Right lobe of liver (tissue), 6 donors: ENCODE data around the gene MAGI1. TPM values are rescaled to one million over a fixed set of nuclear protein-coding genes. Genes with fewer than 3 reads are reported as not detected.

ENCODE experiments used
- ATAC-seq, 4 donors: fragments of 200-7000 bp; cut with Tn5 transposase; one replicate each; pipeline ENCODE4 v1.9.1; 2020; ENCODE audit warnings: mild to moderate bottlenecking in 4 of 4, moderate library complexity in 4 of 4
- DNase-seq, 3 donors: peaks; one replicate each; pipeline ENCODE4 v3.0.0-alpha.2; 2020
- H3K27ac ChIP-seq, 3 donors: fragments of 200-600 bp; one replicate each; pipeline ENCODE4 v1.8.0; 2022
- H3K27me3 ChIP-seq, 2 donors: fragments of 200-600 bp; one replicate each; pipeline ENCODE4 v1.8.0; 2022
- H3K36me3 ChIP-seq, 4 donors: fragments of 200-600 bp; sonication (generic) in 1 of 4; one replicate each; pipeline versions ENCODE4 v1.5.1 to v1.8.0; 2017 to 2022; ENCODE audit warnings: control low read depth in 1 of 4
- H3K4me1 ChIP-seq, 4 donors: fragments of 200-600 bp; sonication (generic) in 1 of 4; one replicate each; pipeline versions ENCODE4 v1.5.1 to v1.8.0; 2017 to 2022; ENCODE audit warnings: control low read depth in 1 of 4
- H3K4me3 ChIP-seq, 3 donors: fragments of 200-600 bp; one replicate each; pipeline ENCODE4 v1.8.0; 2022
- H3K9me3 ChIP-seq, 4 donors: fragments of 200-600 bp; sonication (generic) in 1 of 4; one replicate each; pipeline versions ENCODE4 v1.5.1 to v1.8.0; 2017 to 2022; ENCODE audit warnings: control low read depth in 1 of 4
- CTCF ChIP-seq, 4 donors: fragments of 200-600 bp in 3 of 4; fragments of 450-650 bp in 1 of 4; IDR thresholded peaks; one replicate each; pipeline versions ENCODE4 v1.5.1 to v1.8.0; 2016 to 2022; ENCODE audit warnings: antibody characterized with exemption in 4 of 4, mild to moderate bottlenecking in 2 of 4
- POLR2A ChIP-seq: fragments of 450-650 bp; IDR thresholded peaks from one replicate; pipeline ENCODE4 v1.6.1; 2017; ENCODE audit warnings: antibody characterized with exemption, mild to moderate bottlenecking
- WGBS: methylation state at CpG from one replicate; pipeline ENCODE4 v1.1.6; 2018; ENCODE audit warnings: low coverage, low lambda C conversion rate; ENCODE audit not compliant: insufficient coverage; ENCODE audit errors: missing lambda C conversion rate; 5-methylcytosine and 5-hydroxymethylcytosine counted together
- intact Hi-C, 2 donors: fragments of 100-400 bp; cut with DNase I; formaldehyde crosslinking; loops; one replicate each; pipeline versions ENCODE4 v1.11.2 to v1.14.1; 2022
- total RNA-seq, 6 experiments: library from RNA; depleted of rRNA in 2 of 6; stranded (reverse); fragments of >200 nt in 2 of 6; fragmentation: NEBNext Ultra II Directional in 3 of 6; extraction: Animal tissue kit (Norgen Biotek cat#: 25700) in 3 of 6; gene quantifications; one replicate each; pipeline versions ENCODE4 v1.1.0 to v1.2.4, GENCODE V29; 2016 to 2023
- donor health status: DM: no; HTN: yes; CAD: no.
- donor health status: DM: no; HTN: no; CAD: no.
- donor health status: DM: no; HTN: no; CAD: no.
- donor health status: DM: no; HTN: yes; CAD: no.
- donor health status: DM: no; HTN: yes; CAD: no.

The MAGI1 gene
- total RNA-seq, 6 experiments from 2014 or later = 22.6 to 37.7 (median 26.9) TPM

DNA sequence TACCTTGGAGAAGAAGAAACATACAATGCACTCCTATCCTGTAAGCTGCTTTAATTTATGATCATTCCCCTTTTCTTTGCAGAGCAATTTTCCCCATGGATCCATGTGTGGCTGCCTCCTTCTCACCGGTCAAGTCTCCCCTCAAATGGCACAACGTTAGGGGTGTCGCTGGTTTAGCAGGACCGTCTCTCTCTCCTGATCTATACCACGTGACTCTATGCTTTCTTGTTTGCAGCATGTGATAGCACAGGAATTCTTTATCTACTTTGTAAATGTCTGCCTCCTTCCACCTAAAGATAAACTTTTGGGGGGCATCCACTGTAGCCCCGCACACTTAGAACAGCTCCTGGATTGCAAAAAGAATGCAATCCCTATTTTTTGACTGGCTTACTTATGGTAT, 506.0 kb downstream of the MAGI1 start:
- Histone ChIP-seq H3K4me1 (no peaks in the 10 kb centered on the region), H3K9me3 (no peaks in the 10 kb centered on the region), H3K27me3 (no peaks in the 10 kb centered on the region), H3K36me3 (no peaks in the 10 kb centered on the region), H3K27ac (no peak overlapping the region), H3K4me3 (no peak overlapping the region)
- ATAC-seq = no peak
- DNase-seq = no peak
- no peak for TF ChIP-seq POLR2A
- no peak for TF ChIP-seq CTCF (IDR thresholded peaks at IDR 0.05)
- intact Hi-C loops = no loop called here
- 95% methylated on average over 6 of the region's 6 CpGs for WGBS

DNA sequence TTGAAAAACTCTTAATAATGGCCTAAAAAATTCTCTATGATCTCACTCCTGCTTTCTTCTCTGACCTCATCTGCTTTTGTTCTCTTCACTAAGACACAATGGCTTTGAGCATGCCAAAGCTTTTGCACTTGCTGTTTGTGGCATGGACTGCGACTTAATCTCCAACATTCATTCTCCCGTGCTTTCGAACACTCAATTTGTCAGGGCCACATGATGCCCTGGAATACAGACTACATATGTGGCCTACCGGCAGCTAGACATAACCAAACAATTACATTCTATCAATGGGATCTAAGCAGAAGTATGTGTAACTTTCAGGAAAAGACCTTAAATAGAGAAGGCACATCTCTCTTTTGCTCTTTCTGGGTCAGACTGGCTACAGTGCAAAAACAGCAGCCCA, 506.5 kb downstream of the MAGI1 start:
- no peaks in the 10 kb centered on the region for H3K27me3 ChIP-seq
- intact Hi-C loops = no loop called here
- 90% methylated on average over 3 of the region's 4 CpGs for WGBS
- no peaks in the 10 kb centered on the region for H3K36me3 ChIP-seq
- H3K27ac ChIP-seq = no peak overlapping the region
- ATAC-seq (no peak), DNase-seq (no peak)
- no peaks in the 10 kb centered on the region for H3K4me1 ChIP-seq
- TF ChIP-seq POLR2A (no peak), CTCF (IDR thresholded peaks at IDR 0.05) (no peak)
- no peak overlapping the region for H3K4me3 ChIP-seq
- H3K9me3 ChIP-seq = no peaks in the 10 kb centered on the region

DNA sequence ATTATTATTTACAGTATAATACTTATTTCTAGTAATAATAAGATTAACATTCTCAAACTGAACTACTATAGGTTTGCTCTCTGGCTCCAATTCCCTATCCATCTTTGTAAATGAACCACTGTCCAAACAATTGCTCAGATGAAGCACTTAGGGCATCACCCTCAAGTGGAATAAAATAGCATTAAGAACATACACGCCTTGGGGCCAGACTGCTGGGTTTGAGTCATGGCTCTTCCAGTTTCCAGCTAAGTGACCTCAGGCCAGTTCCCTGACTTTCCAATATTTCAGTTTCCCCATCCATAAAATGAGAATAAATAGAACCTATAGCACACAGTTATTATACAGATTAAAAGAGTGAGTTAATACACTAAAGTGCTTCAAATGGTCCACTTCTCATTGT, 507.2 kb downstream of the MAGI1 start:
- no peaks in the 10 kb centered on the region for H3K9me3 ChIP-seq
- H3K4me3 ChIP-seq = no peak overlapping the region
- DNase-seq = no peak
- no peak overlapping the region for H3K27ac ChIP-seq
- 73% methylated on average over 1 of the region's 1 CpG for WGBS
- H3K27me3 ChIP-seq = no peaks in the 10 kb centered on the region
- no peak for TF ChIP-seq CTCF (IDR thresholded peaks at IDR 0.05)
- TF ChIP-seq POLR2A = no peak
- intact Hi-C loops = no loop called here
- no peak for ATAC-seq
- no peaks in the 10 kb centered on the region for H3K4me1 ChIP-seq
- H3K36me3 ChIP-seq = no peaks in the 10 kb centered on the region

DNA sequence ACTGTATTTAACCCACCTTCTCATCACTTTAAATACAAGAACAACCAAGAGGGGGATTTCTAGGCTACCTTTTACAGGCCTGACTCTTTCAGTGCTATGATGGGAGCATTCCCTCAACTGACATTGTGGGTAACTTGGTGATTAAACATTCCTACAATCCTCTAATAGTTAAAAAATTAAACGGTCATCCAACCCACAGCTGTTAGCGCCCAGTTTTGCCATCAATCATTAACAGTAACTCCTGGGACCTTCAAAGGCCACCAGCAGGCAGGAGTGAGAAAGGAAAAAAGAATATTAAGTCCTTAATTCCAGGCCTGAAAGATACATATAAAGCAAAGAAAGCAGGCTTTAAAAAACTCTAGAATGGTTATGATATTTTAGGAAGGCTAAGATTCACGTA, 512.1 kb downstream of the MAGI1 start:
- intact Hi-C loops = no loop called here
- TF ChIP-seq CTCF (IDR thresholded peaks at IDR 0.05) (no peak), POLR2A (no peak)
- H3K9me3 ChIP-seq = no peaks in the 10 kb centered on the region
- no peak for DNase-seq
- ATAC-seq = no peak
- H3K4me3 ChIP-seq = no peak overlapping the region
- 54% methylated on average over 3 of the region's 3 CpGs for WGBS
- H3K36me3 ChIP-seq = no peaks in the 10 kb centered on the region
- H3K4me1 ChIP-seq = peaks cover 0 to 12% (median 0%) of the 10 kb centered on the region in 4 donors
- H3K27ac ChIP-seq = no peak overlapping the region
- H3K27me3 ChIP-seq = no peaks in the 10 kb centered on the region

- 70% methylated on average over 4 of the region's 4 CpGs for WGBS
- DNase-seq = no peak
Measured at GRCh38 chr3:65524584-65524983, 514.1 kb downstream of the MAGI1 start.

More at GRCh38 chr3:65524584-65524983, 514.1 kb downstream of the MAGI1 start:
- Histone ChIP-seq H3K9me3 (no peaks in the 10 kb centered on the region), H3K4me1 (peaks cover 0 to 12% (median 0%) of the 10 kb centered on the region in 4 donors), H3K36me3 (no peaks in the 10 kb centered on the region), H3K27me3 (no peaks in the 10 kb centered on the region), H3K4me3 (no peak overlapping the region), H3K27ac (no peak overlapping the region)
- ATAC-seq = no peak
- intact Hi-C loops = no loop called here
- TF ChIP-seq CTCF (IDR thresholded peaks at IDR 0.05) (no peak), POLR2A (no peak)
